Fibroblast of lung (primary cell): ENCODE results near the gene UGT1A10. TPM values are rescaled to one million over a fixed set of nuclear protein-coding genes. Genes with fewer than 3 reads are reported as not detected.
"Not testable (repeated sequence)": the region's sequence is repeated elsewhere in the genome, so short reads cannot be mapped to it uniquely, and the experiment has no call there.

Experiments
- DNase-seq, 2 donors: peaks; one replicate each; pipeline versions ENCODE4 v3.0.0 to v3.0.0-alpha.2; 2010; ENCODE audit warnings: low read depth in 2 of 2
- H2AFZ ChIP-seq: 2 replicates; pipeline ENCODE4 v1.5.1; 2012; ENCODE audit warnings: low read length, control low read depth, inconsistent platforms
- H3K27ac ChIP-seq: 2 replicates; pipeline ENCODE4 v1.5.1; 2011; ENCODE audit warnings: low read length, control low read depth; ENCODE audit not compliant: insufficient read depth
- H3K27me3 ChIP-seq: 2 replicates; pipeline ENCODE4 v1.5.1; 2011; ENCODE audit warnings: mild to moderate bottlenecking, low read length; ENCODE audit not compliant: control insufficient read depth, insufficient read depth
- H3K36me3 ChIP-seq: 2 replicates; pipeline ENCODE4 v1.5.1; 2011; ENCODE audit warnings: low read length; ENCODE audit not compliant: control insufficient read depth, insufficient read depth
- H3K4me1 ChIP-seq: 2 replicates; pipeline ENCODE4 v1.5.1; 2011; ENCODE audit warnings: low read length; ENCODE audit not compliant: control insufficient read depth, insufficient read depth; ENCODE audit errors: extremely low read depth
- H3K4me2 ChIP-seq: 2 replicates; pipeline ENCODE4 v1.5.1; 2011; ENCODE audit warnings: low read length, control low read depth; ENCODE audit not compliant: insufficient read depth; ENCODE audit errors: extremely low read depth
- H3K4me3 ChIP-seq, 4 experiments: fragments of 200-600 bp in 1 of 4; sonication (generic) in 1 of 4; replicated peaks in 1 of 4; 2 replicates each; pipeline ENCODE4 v1.5.1; 2011 to 2016; ENCODE audit warnings: low read length in 4 of 4, low read depth in 3 of 4, mild to moderate bottlenecking in 3 of 4, control low read depth in 2 of 4, inconsistent platforms in 1 of 4, mixed read lengths in 1 of 4; ENCODE audit not compliant: insufficient read depth in 1 of 4; ENCODE audit errors: control extremely low read depth in 1 of 4
- H3K79me2 ChIP-seq: 2 replicates; pipeline ENCODE4 v1.5.1; 2012; ENCODE audit warnings: mild to moderate bottlenecking, low read length, inconsistent platforms; ENCODE audit not compliant: control insufficient read depth, insufficient read depth
- H3K9ac ChIP-seq: 2 replicates; pipeline ENCODE4 v1.5.1; 2011; ENCODE audit warnings: mild to moderate bottlenecking, low read length, control low read depth; ENCODE audit not compliant: insufficient read depth
- H3K9me3 ChIP-seq: 2 replicates; pipeline ENCODE4 v1.5.1; 2012; ENCODE audit warnings: low read depth, low read length; ENCODE audit not compliant: control insufficient read depth, insufficient read depth
- H4K20me1 ChIP-seq: 2 replicates; pipeline ENCODE4 v1.5.1; 2011; ENCODE audit warnings: low read length; ENCODE audit not compliant: control insufficient read depth, insufficient read depth; ENCODE audit errors: extremely low read depth
- EZH2 ChIP-seq: IDR thresholded peaks from 2 replicates; pipeline ENCODE4 v1.5.1; 2012; ENCODE audit warnings: low read length, control low read depth, mild to moderate bottlenecking; ENCODE audit errors: missing control alignments
- polyA plus RNA-seq, 2 donors: library from polyadenylated mRNA; depleted of rRNA in 1 of 2; stranded (reverse) in 1 of 2; unstranded in 1 of 2; fragments of >200 nt; gene quantifications; 2 replicates each; pipeline ENCODE4 v1.2.1, GENCODE V29; 2011 to 2012; ENCODE audit warnings: missing spikeins in 1 of 2
- total RNA-seq: library from RNA; depleted of rRNA; stranded (reverse); fragments of >200 nt; gene quantifications from 2 replicates; pipeline ENCODE4 v1.2.1, GENCODE V29; 2014
- TF ChIP-seq, protein P1 (sequence below), 2 donors: IDR thresholded peaks in 1 of 2; conservative IDR thresholded peaks in 1 of 2; 1 replicate in 1 of 2; 2 replicates in 1 of 2; pipeline ENCODE4 v1.5.1; 2011 to 2012; ENCODE audit warnings: low read length in 2 of 2, control low read depth in 1 of 2, inconsistent platforms in 1 of 2, low read depth in 1 of 2, mild to moderate bottlenecking in 1 of 2

UGT1A10 gene
- total and polyA plus RNA-seq, 2 donors (not counting 1 experiment from before 2014, with no cell fraction given): not detected

DNA sequence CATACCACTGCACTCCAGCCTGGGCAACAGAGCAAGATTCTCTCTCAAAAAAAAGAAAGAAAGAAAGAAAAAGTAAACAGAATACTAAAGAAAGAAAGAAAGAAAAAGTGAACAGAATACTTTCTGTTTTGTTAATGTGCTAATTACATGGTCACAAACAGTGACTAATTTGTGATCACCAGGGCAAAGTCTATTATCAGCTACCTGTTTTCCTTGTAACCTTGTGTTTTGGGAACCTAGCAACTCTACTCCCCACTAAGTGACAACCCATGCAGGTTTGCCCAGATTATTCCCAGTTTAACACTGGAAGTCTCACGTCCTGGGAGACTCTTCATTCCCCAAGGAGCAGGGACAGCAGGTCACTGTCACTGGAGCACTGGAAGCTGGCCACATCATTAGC lies 18.8 kb downstream of the UGT1A10 start:
- Histone ChIP-seq H3K4me2 (no peak overlapping the region), H2AFZ (no peak overlapping the region), H3K27me3 (no peaks in the 10 kb centered on the region), H4K20me1 (no peaks in the 10 kb centered on the region), H3K9ac (no peak overlapping the region), H3K9me3 (no peaks in the 10 kb centered on the region), H3K27ac (no peak overlapping the region), H3K4me3 (no peak overlapping the region), H3K4me1 (no peaks in the 10 kb centered on the region), H3K79me2 (no peaks in the 10 kb centered on the region), H3K36me3 (no peaks in the 10 kb centered on the region)
- TF ChIP-seq, protein P1, sequence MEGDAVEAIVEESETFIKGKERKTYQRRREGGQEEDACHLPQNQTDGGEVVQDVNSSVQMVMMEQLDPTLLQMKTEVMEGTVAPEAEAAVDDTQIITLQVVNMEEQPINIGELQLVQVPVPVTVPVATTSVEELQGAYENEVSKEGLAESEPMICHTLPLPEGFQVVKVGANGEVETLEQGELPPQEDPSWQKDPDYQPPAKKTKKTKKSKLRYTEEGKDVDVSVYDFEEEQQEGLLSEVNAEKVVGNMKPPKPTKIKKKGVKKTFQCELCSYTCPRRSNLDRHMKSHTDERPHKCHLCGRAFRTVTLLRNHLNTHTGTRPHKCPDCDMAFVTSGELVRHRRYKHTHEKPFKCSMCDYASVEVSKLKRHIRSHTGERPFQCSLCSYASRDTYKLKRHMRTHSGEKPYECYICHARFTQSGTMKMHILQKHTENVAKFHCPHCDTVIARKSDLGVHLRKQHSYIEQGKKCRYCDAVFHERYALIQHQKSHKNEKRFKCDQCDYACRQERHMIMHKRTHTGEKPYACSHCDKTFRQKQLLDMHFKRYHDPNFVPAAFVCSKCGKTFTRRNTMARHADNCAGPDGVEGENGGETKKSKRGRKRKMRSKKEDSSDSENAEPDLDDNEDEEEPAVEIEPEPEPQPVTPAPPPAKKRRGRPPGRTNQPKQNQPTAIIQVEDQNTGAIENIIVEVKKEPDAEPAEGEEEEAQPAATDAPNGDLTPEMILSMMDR (conservative IDR thresholded peaks at IDR 0.05 in 1 of 2, IDR thresholded peaks at IDR 0.05 in 1 of 2; ENCODE audit: low read depth in 1 of 2, low read length in 2 of 2): no peak
- no peak for TF ChIP-seq EZH2
- no peak for DNase-seq

DNA sequence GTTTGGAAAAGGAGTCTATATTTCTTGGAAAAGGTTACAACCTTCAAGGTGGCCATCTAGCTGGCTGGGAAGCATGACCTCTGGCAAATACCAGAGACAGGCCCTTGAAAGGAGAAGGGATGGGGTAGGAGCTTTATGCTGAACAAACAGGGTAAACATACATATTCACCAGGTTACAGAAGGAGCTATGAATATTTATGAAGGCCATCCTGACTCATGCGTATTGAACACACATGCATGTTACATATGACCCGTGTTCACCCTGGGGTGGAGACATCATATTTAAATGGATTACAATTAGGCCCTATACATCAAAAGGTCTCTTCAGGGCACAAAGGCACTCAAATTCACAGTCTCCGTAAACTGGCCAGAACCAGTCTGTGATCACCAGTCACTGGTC lies 19.7 kb downstream of the UGT1A10 start:
- not testable (repeated sequence) for H2AFZ ChIP-seq, H4K20me1 ChIP-seq, H3K79me2 ChIP-seq, H3K4me2 ChIP-seq, DNase-seq, H3K9ac ChIP-seq, H3K4me1 ChIP-seq, H3K27ac ChIP-seq, H3K27me3 ChIP-seq, H3K4me3 ChIP-seq, H3K9me3 ChIP-seq, H3K36me3 ChIP-seq

DNA sequence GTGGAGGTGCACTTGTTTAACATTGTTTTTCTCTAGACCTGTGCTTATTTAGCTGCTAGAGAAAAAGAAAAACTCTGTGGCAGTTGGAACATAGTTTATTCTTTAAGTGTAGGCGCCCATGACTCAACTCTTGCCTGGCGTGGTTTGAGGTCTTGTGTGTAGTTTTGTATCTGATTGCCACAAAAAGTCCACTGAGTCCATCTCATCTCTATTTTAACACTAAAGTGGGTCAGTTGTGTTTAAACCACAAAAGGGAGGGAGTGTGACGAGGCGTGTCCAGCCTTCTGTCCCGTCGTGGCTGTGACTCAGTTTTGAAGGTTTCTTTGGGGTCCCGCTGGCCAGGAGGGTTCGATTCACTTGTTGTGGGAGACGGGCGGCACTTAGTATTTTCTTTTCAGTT lies 20.2 kb downstream of the UGT1A10 start:
- no peaks in the 10 kb centered on the region for H3K9me3 ChIP-seq
- DNase-seq: no peak
- H3K27me3 ChIP-seq: no peaks in the 10 kb centered on the region
- no peak overlapping the region for H2AFZ ChIP-seq
- no peak overlapping the region for H3K9ac ChIP-seq
- no peaks in the 10 kb centered on the region for H3K36me3 ChIP-seq
- no peak overlapping the region for H3K4me3 ChIP-seq
- H3K4me1 ChIP-seq: no peaks in the 10 kb centered on the region
- no peak for TF ChIP-seq EZH2
- TF ChIP-seq, protein P1 (conservative IDR thresholded peaks at IDR 0.05 in 1 of 2, IDR thresholded peaks at IDR 0.05 in 1 of 2; ENCODE audit: low read depth in 1 of 2, low read length in 2 of 2): no peak
- no peaks in the 10 kb centered on the region for H4K20me1 ChIP-seq
- no peaks in the 10 kb centered on the region for H3K79me2 ChIP-seq
- H3K4me2 ChIP-seq: no peak overlapping the region
- no peak overlapping the region for H3K27ac ChIP-seq
